ENCODE results near the gene DNAH10. TPM values are rescaled to one million over a fixed set of nuclear protein-coding genes. Genes with fewer than 3 reads are reported as not detected.

DNAH10 gene
- total RNA-seq, 1 donor from 2014 or later, result 0.04 TPM

DNA sequence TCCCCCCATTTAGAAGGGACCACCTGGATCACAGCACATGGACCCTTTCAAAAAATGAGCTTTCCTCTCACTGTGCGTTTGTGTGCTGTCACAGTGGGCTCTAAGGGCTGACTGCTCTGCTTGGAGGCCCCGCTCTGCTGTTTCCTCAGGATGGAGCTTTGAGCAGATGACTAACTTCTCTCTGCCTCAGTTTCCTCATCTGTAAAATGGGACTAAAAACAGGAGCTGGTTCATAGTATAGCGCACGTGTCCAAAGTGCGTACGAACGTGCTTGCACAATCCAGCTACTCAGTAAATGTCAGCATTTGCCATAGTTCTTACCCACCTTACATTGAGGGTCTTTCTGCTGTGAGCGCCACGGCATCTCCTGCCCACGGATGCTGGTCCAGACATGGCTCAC, 12.7 kb upstream of the DNAH10 start:
- H3K36me3 ChIP-seq (ENCODE audit: control insufficient read depth, insufficient read depth, low read length), result peaks cover 4% of the 10 kb centered on the region
- no peak overlapping the region for H3K4me3 ChIP-seq (ENCODE audit: low read depth, low read length)
- no peaks in the 10 kb centered on the region for H3K27me3 ChIP-seq (ENCODE audit: control insufficient read depth, insufficient read depth, low read length)
- no peak for DNase-seq (ENCODE audit: low read depth)
- TF ChIP-seq, protein P1, sequence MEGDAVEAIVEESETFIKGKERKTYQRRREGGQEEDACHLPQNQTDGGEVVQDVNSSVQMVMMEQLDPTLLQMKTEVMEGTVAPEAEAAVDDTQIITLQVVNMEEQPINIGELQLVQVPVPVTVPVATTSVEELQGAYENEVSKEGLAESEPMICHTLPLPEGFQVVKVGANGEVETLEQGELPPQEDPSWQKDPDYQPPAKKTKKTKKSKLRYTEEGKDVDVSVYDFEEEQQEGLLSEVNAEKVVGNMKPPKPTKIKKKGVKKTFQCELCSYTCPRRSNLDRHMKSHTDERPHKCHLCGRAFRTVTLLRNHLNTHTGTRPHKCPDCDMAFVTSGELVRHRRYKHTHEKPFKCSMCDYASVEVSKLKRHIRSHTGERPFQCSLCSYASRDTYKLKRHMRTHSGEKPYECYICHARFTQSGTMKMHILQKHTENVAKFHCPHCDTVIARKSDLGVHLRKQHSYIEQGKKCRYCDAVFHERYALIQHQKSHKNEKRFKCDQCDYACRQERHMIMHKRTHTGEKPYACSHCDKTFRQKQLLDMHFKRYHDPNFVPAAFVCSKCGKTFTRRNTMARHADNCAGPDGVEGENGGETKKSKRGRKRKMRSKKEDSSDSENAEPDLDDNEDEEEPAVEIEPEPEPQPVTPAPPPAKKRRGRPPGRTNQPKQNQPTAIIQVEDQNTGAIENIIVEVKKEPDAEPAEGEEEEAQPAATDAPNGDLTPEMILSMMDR (IDR thresholded peaks at IDR 0.05; ENCODE audit: insufficient read depth, low read length, poor library complexity, severe bottlenecking), result no peak

DNA sequence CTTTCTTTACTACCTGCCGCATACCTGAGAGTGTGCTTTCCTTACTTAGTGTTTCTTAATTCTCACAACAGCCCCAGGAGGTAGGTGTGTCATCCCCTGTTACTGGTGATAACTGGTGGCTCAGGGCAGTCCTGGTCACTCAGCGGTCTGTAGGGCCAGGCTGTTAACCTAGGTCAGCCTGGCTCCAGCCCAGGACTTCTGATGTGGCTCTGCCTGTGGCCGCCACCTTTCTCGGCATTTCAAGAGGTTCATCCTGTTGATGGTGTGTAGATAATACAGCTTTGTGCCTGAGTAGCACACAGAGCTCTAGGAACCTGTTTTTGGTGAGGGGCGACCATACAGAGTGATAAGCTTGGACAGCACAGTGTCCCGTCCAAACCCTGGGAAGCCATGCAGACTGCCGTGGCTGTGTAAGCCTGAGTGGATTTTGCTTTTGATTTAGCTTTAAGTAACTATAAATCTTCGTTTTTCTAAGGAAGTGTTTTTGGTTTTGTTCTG, 11.9 kb upstream of the DNAH10 start:
- DNase-seq (ENCODE audit: low read depth), result no peak
- Histone ChIP-seq H3K4me3 (ENCODE audit: low read depth, low read length) (no peak overlapping the region), H3K27me3 (ENCODE audit: control insufficient read depth, insufficient read depth, low read length) (no peaks in the 10 kb centered on the region), H3K36me3 (ENCODE audit: control insufficient read depth, insufficient read depth, low read length) (peaks cover 1% of the 10 kb centered on the region)
- TF ChIP-seq, protein P1 (IDR thresholded peaks at IDR 0.05; ENCODE audit: insufficient read depth, low read length, poor library complexity, severe bottlenecking), result no peak

DNA sequence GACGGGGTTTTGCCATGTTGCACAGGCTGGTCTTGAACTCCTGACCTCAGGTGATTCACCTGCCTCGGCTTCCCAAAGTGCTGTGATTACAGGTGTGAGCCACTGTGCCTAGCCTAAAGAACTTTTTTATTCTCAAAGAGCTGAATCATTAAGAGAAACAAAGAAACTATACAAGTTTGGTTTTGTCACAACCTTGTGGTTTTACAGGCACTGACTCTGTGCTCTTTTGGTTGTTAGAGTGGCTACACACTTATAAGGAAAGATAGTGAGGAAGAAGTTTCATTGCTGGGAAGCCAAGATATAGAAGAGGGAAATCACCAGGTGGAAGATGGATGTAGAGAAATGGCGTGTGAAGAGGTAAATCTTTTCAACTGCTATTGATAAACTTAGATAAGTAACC, 10.1 kb upstream of the DNAH10 start:
- TF ChIP-seq, protein P1 (IDR thresholded peaks at IDR 0.05; ENCODE audit: insufficient read depth, low read length, poor library complexity, severe bottlenecking), result no peak
- no peaks in the 10 kb centered on the region for H3K27me3 ChIP-seq (ENCODE audit: control insufficient read depth, insufficient read depth, low read length)
- H3K36me3 ChIP-seq (ENCODE audit: control insufficient read depth, insufficient read depth, low read length), result peaks cover 1% of the 10 kb centered on the region
- no peak overlapping the region for H3K4me3 ChIP-seq (ENCODE audit: low read depth, low read length)
- no peak for DNase-seq (ENCODE audit: low read depth)

DNA sequence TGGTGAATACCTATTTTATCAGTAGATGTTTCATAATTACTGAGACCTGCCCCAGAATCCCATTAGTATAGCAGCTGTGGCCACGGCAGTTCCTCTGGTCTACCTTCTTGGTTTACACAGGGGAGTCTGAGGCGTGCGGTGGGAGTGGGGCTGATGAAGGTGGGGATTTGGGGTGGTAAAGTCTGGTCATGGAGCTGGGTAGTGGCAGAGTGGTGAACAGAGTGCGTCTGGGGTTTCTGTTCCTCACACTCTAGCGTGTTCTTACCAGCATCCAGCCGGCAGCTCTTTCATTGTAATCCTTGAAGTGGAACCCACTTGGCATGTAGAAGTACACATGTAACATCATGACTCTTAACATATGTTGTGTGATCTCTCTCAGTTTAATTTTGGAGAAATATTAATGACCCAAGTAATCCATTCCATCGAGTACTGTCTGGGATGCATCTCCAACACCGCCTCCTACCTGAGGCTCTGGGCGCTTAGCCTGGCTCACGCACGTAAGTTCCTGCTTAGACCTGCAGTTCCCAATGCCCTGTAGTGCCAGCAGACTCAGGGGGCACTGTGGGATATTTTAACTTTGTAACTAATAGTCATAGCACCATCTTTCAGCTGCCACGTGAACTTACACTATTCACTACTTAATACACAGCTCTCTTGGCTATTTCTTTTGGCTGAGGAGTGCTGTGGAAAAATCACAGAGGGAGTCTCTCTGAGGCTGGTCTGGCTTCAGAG, 7.9 kb upstream of the DNAH10 start:
- TF ChIP-seq, protein P1 (IDR thresholded peaks at IDR 0.05; ENCODE audit: insufficient read depth, low read length, poor library complexity, severe bottlenecking), result no peak
- Histone ChIP-seq H3K4me3 (ENCODE audit: low read depth, low read length) (no peak overlapping the region), H3K27me3 (ENCODE audit: control insufficient read depth, insufficient read depth, low read length) (no peaks in the 10 kb centered on the region), H3K36me3 (ENCODE audit: control insufficient read depth, insufficient read depth, low read length) (peaks cover 1% of the 10 kb centered on the region)
- no peak for DNase-seq (ENCODE audit: low read depth)

DNA sequence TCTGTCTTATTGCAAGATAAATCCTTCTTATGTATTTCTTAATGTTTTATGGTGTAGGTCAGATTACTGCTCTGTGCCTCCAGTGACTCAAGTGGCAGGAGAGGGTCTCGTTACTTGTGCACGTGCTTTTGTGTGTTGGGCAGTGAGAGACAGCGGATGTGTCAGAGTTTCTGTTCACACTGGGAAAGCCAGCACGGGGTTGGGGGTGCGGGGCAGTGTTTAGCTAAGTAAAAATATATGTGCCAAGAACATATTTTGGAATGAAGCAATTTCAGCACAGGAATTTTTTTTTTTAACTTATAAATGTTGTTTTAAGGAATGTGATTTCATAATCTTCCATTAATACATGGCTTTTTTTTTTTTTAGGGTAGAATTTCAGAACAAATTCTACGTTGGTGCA, 4.5 kb upstream of the DNAH10 start:
- no peak for DNase-seq (ENCODE audit: low read depth)
- Histone ChIP-seq H3K27me3 (ENCODE audit: control insufficient read depth, insufficient read depth, low read length) (peaks cover 4% of the 10 kb centered on the region), H3K4me3 (ENCODE audit: low read depth, low read length) (no peak overlapping the region), H3K36me3 (ENCODE audit: control insufficient read depth, insufficient read depth, low read length) (peaks cover 1% of the 10 kb centered on the region)
- TF ChIP-seq, protein P1 (IDR thresholded peaks at IDR 0.05; ENCODE audit: insufficient read depth, low read length, poor library complexity, severe bottlenecking), result no peak

Data from kidney epithelial cell (primary cell).